Measurements from ENCODE around the gene EFNA5. TPM values are rescaled to one million over a fixed set of nuclear protein-coding genes. Genes with fewer than 3 reads are reported as not detected.

EFNA5 gene
- total and polyA plus RNA-seq, 10 of the 15 experiments (the other 5 are each of a cell fraction or from before 2014, with no cell fraction given), result 0.19 to 12.6 (median 3.9) TPM

- Histone ChIP-seq H3K4me2 (ENCODE audit: control insufficient read depth, insufficient read depth) (no peak overlapping the region), H3K27me3 (replicated peaks in 1 of 2; ENCODE audit: control insufficient read depth in 2 of 2, insufficient read depth in 2 of 2, low read length in 1 of 2) (no peaks in the 10 kb centered on the region), H3K27ac (ENCODE audit: control insufficient read depth, insufficient read depth) (no peak overlapping the region), H4K20me1 (ENCODE audit: control insufficient read depth, insufficient read depth) (no peaks in the 10 kb centered on the region), H3K4me1 (ENCODE audit: control insufficient read depth, insufficient read depth, low read length) (no peaks in the 10 kb centered on the region), H3K79me2 (ENCODE audit: control insufficient read depth, insufficient read depth, low read length) (peaks cover 16% of the 10 kb centered on the region), H3K9me3 (replicated peaks; ENCODE audit: control insufficient read depth, insufficient read depth, low read length) (peaks cover 2% of the 10 kb centered on the region; the same call in 2 of the 3 replicates), H3K9ac (ENCODE audit: control insufficient read depth, insufficient read depth, low read length) (no peak overlapping the region), H2AFZ (ENCODE audit: control insufficient read depth, low read depth, low read length) (no peak overlapping the region), H3K36me3 (ENCODE audit: control insufficient read depth in 2 of 2, insufficient read depth in 2 of 2, low read length in 1 of 2) (no peaks in the 10 kb centered on the region), H3K4me3 (no peak overlapping the region)
- RAD21 ChIA-PET (ENCODE audit: unreplicated experiment), result interaction anchor here (1.7 to 2.0 kb wide), 2 partner anchors 12 to 43 kb away, joined by 4 to 5 read pairs; no protein-coding TSS in a partner anchor
- intact Hi-C loops (cut with micrococcal nuclease; ENCODE audit: unreplicated experiment), result no loop called here
- no peak for FAIRE-seq
- POLR2A ChIA-PET, result interaction anchor here (0.8 to 1.5 kb wide), 3 partner anchors 11 to 43 kb away, joined by 3 read pairs; no protein-coding TSS in a partner anchor
- WGBS (ENCODE audit: insufficient coverage, insufficient replicate concordance, low lambda C conversion rate, missing lambda C conversion rate), result 37% methylated on average over 7 of the region's 7 CpGs
- no peak for DNase-seq (ENCODE audit: low read depth, low spot score)
- TF ChIP-seq ZNF687 (IDR thresholded peaks at IDR 0.05) (no peak), SPI1 (IDR thresholded peaks at IDR 0.05; ENCODE audit: borderline replicate concordance, insufficient read depth, low read depth, low read length) (no peak), POU2F2 (IDR thresholded peaks at IDR 0.05; ENCODE audit: borderline replicate concordance, low read depth, low read length) (no peak), JUND (IDR thresholded peaks at IDR 0.05; ENCODE audit: low read depth, low read length) (no peak)
- ATAC-seq, result no peak
- CTCF ChIA-PET, result interaction anchor here (0.7 to 2.2 kb wide), 4 partner anchors 10 to 387 kb away, joined by 4 to 10 read pairs (median 5); no protein-coding TSS in a partner anchor
- in situ Hi-C loops (cut with MboI), result no loop called here
- SMC1A ChIA-PET (ENCODE audit: uncharacterized antibody, unreplicated experiment), result interaction anchor here (0.7 to 4.5 kb wide), 8 partner anchors 10 to 44 kb away, joined by 3 to 27 read pairs (median 4); no protein-coding TSS in a partner anchor
- no TSS peak for BruUV-seq (replicated peaks)
Observed at GRCh38 chr5:107615299-107615817, 55.4 kb downstream of the EFNA5 start.
